Liver (tissue), 3 donors: ENCODE data around the gene SLC9A1.

Source experiments
- CTCF ChIP-seq: fragments of 150-350 bp; IDR thresholded peaks from 2 replicates; pipeline ENCODE4 v1.5.1; 2017; ENCODE audit warnings: improper control_type of control experiment, low read depth, low read length; ENCODE audit not compliant: missing input control
- EGR1 ChIP-seq, 2 donors: IDR thresholded peaks; 2 replicates each; pipeline ENCODE4 v1.6.1; 2016 to 2018; ENCODE audit warnings: antibody characterized with exemption in 2 of 2, low read depth in 2 of 2
- GABPA ChIP-seq, 2 donors: IDR thresholded peaks in 1 of 2; conservative IDR thresholded peaks in 1 of 2; 2 replicates each; pipeline ENCODE4 v1.6.1; 2016; ENCODE audit warnings: antibody characterized with exemption in 2 of 2, mild to moderate bottlenecking in 1 of 2, moderate library complexity in 1 of 2
- HNF4G ChIP-seq: IDR thresholded peaks from 2 replicates; pipeline ENCODE4 v1.6.1; 2016; ENCODE audit warnings: antibody characterized with exemption
- JUND ChIP-seq, 2 donors: IDR thresholded peaks; 2 replicates each; pipeline ENCODE4 v1.6.1; 2016; ENCODE audit warnings: antibody characterized with exemption in 2 of 2
- MAX ChIP-seq: IDR thresholded peaks from 2 replicates; pipeline ENCODE4 v1.6.1; 2016; ENCODE audit warnings: antibody characterized with exemption
- NR2F2 ChIP-seq: IDR thresholded peaks from 2 replicates; pipeline ENCODE4 v1.6.1; 2016; ENCODE audit warnings: antibody characterized with exemption
- RAD21 ChIP-seq, 2 donors: IDR thresholded peaks; 2 replicates each; pipeline ENCODE4 v1.6.1; 2016; ENCODE audit warnings: antibody characterized with exemption in 2 of 2, mild to moderate bottlenecking in 2 of 2
- RXRA ChIP-seq, 2 donors: IDR thresholded peaks; 2 replicates each; pipeline ENCODE4 v1.6.1; 2017 to 2018; ENCODE audit warnings: antibody characterized with exemption in 2 of 2, mild to moderate bottlenecking in 1 of 2
- SP1 ChIP-seq: IDR thresholded peaks from 2 replicates; pipeline ENCODE4 v1.6.1; 2018; ENCODE audit warnings: antibody characterized with exemption, mild to moderate bottlenecking
- TAF1 ChIP-seq: conservative IDR thresholded peaks from 2 replicates; pipeline ENCODE4 v1.6.1; 2016; ENCODE audit warnings: antibody characterized with exemption, mild to moderate bottlenecking
- YY1 ChIP-seq: IDR thresholded peaks from 2 replicates; pipeline ENCODE4 v1.6.1; 2016; ENCODE audit warnings: antibody characterized with exemption, mild to moderate bottlenecking
- TF ChIP-seq, protein P1 (sequence below): IDR thresholded peaks from 2 replicates; pipeline ENCODE4 v1.6.1; 2016; ENCODE audit warnings: antibody characterized with exemption, mild to moderate bottlenecking
- donor health status: healthy.
- donor health status: healthy.

DNA sequence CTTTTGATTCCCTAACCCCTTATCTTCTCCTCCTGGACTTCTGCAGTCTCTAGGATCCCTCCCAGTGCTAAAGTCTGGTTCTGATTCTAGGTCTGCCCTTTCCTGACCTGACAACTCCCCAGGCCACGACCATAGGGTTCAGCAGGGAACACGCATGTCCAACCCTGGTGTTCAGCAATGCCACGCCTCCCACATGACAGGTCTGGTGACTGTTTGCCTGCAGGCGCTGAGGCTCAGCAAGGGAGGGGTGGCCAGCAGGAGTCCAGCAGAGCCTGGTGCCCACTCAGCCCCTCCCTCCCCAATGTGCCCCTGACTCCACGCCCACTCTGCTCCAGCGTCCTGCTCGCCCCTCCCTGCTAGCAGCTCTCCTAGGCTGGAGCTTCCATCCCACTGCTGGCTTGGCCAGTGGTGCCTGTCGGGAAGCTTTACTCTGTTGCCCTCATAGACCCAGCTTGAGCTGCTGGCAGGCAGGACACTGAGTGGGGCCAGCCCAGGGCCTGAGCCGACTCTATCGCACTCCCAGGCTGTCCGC lies 17.3 kb downstream of the SLC9A1 start:
- TF ChIP-seq CTCF (no peak), YY1 (no peak), MAX (no peak), GABPA (IDR thresholded peaks at IDR 0.05 in 1 of 2, conservative IDR thresholded peaks at IDR 0.05 in 1 of 2) (no peak), EGR1 (IDR thresholded peaks at IDR 0.05; ENCODE audit: low read depth in 2 of 2) (no peak), HNF4G (no peak), RXRA (IDR thresholded peaks at IDR 0.05) (no peak), TAF1 (no peak), JUND (IDR thresholded peaks at IDR 0.05) (no peak), NR2F2 (no peak), SP1 (no peak), RAD21 (IDR thresholded peaks at IDR 0.05) (no peak)
- TF ChIP-seq, protein P1, sequence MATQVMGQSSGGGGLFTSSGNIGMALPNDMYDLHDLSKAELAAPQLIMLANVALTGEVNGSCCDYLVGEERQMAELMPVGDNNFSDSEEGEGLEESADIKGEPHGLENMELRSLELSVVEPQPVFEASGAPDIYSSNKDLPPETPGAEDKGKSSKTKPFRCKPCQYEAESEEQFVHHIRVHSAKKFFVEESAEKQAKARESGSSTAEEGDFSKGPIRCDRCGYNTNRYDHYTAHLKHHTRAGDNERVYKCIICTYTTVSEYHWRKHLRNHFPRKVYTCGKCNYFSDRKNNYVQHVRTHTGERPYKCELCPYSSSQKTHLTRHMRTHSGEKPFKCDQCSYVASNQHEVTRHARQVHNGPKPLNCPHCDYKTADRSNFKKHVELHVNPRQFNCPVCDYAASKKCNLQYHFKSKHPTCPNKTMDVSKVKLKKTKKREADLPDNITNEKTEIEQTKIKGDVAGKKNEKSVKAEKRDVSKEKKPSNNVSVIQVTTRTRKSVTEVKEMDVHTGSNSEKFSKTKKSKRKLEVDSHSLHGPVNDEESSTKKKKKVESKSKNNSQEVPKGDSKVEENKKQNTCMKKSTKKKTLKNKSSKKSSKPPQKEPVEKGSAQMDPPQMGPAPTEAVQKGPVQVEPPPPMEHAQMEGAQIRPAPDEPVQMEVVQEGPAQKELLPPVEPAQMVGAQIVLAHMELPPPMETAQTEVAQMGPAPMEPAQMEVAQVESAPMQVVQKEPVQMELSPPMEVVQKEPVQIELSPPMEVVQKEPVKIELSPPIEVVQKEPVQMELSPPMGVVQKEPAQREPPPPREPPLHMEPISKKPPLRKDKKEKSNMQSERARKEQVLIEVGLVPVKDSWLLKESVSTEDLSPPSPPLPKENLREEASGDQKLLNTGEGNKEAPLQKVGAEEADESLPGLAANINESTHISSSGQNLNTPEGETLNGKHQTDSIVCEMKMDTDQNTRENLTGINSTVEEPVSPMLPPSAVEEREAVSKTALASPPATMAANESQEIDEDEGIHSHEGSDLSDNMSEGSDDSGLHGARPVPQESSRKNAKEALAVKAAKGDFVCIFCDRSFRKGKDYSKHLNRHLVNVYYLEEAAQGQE, result no peak
